Measurements from ENCODE around the gene RELL1. TPM values are rescaled to one million over a fixed set of nuclear protein-coding genes. Genes with fewer than 3 reads are reported as not detected.

RELL1 gene
- total and polyA plus RNA-seq, 2 donors (not counting 1 experiment from before 2014, with no cell fraction given): 0.64 to 3.2 TPM

DNA sequence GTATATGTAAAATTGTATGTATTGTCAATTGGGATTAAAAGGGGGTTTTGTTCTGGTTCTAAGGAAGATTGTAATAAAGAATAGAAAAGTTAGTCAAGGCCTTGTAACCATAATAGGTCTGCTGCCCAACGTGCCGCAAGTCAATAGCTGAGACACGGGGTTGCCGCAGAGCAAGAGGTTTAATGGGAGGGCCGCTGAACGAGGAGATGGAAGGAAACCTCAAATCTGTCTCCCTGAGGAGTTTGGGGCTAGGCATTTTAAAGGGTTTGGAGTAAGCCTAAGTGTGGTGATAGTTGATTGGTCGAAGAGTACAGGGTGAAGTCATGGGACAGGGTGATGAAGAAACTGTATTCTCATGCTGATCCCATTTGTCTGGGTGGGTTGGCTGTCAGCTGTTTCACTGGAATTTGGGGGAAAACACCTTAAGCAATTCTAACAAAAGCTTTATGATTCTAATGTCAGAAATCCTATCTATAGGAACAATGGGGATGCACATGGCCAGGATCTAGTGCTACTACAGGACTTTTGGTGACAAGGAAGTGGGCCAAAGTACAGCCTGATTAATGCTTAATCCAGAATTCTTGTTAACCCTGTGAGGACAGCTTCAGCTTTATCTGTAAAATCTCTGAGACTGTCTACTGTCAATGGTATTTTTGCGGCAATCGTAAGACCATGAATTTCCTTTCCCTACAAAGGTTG, 86.9 kb downstream of the RELL1 start:
- 84% methylated on average over 5 of the region's 9 CpGs for WGBS (ENCODE audit: insufficient coverage)
- Mint-ChIP-seq H3K4me1 (peaks cover 2% of the 10 kb centered on the region), H3K27me3 (peaks cover 7% of the 10 kb centered on the region), H3K27ac (no peak overlapping the region), H3K4me3 (no peak overlapping the region), H3K9me3 (ENCODE audit: insufficient read depth) (no peaks in the 10 kb centered on the region)
- Histone ChIP-seq H2AFZ (ENCODE audit: insufficient read depth, low read depth, low read length, poor library complexity, severe bottlenecking) (no peak overlapping the region), H3K79me2 (ENCODE audit: control insufficient read depth, insufficient read depth, low read length) (no peaks in the 10 kb centered on the region), H3K4me3 (ENCODE audit: control extremely low read depth in 1 of 5, extremely low read depth in 1 of 5, insufficient read depth in 1 of 5, low read depth in 2 of 5, low read length in 4 of 5) (no peak overlapping the region), H3K9ac (ENCODE audit: low read length) (no peak overlapping the region), H3K27me3 (replicated peaks in 1 of 4; ENCODE audit: control extremely low read depth in 1 of 4, control insufficient read depth in 3 of 4, insufficient read depth in 4 of 4, low read length in 3 of 4) (no peaks in the 10 kb centered on the region), H3K9me3 (ENCODE audit: control extremely low read depth in 1 of 3, control insufficient read depth in 2 of 3, insufficient read depth in 1 of 3, low read length in 2 of 3) (no peaks in the 10 kb centered on the region), H3K27ac (ENCODE audit: low read length in 2 of 2) (no peak overlapping the region), H4K20me1 (ENCODE audit: control insufficient read depth, insufficient read depth, low read length, poor library complexity, severe bottlenecking) (no peaks in the 10 kb centered on the region), H3K4me1 (ENCODE audit: control insufficient read depth in 2 of 2, insufficient read depth in 2 of 2, low read length in 2 of 2) (peaks cover 0 to 3% of the 10 kb centered on the region in 2 donors), H3K4me2 (replicated peaks; ENCODE audit: low read depth, low read length, poor library complexity, severe bottlenecking) (no peak overlapping the region), H3K36me3 (replicated peaks in 1 of 2; ENCODE audit: control extremely low read depth in 1 of 2, control insufficient read depth in 1 of 2, extremely low read depth in 1 of 2, insufficient read depth in 2 of 2, low read length in 1 of 2) (no peaks in the 10 kb centered on the region)
- POLR2A ChIA-PET: no interaction called here
- TF ChIP-seq, protein P1, sequence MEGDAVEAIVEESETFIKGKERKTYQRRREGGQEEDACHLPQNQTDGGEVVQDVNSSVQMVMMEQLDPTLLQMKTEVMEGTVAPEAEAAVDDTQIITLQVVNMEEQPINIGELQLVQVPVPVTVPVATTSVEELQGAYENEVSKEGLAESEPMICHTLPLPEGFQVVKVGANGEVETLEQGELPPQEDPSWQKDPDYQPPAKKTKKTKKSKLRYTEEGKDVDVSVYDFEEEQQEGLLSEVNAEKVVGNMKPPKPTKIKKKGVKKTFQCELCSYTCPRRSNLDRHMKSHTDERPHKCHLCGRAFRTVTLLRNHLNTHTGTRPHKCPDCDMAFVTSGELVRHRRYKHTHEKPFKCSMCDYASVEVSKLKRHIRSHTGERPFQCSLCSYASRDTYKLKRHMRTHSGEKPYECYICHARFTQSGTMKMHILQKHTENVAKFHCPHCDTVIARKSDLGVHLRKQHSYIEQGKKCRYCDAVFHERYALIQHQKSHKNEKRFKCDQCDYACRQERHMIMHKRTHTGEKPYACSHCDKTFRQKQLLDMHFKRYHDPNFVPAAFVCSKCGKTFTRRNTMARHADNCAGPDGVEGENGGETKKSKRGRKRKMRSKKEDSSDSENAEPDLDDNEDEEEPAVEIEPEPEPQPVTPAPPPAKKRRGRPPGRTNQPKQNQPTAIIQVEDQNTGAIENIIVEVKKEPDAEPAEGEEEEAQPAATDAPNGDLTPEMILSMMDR (IDR thresholded peaks at IDR 0.05): no peak
- TF ChIP-seq EZH2 (IDR thresholded peaks at IDR 0.05; ENCODE audit: borderline replicate concordance, insufficient read depth, low read depth, low read length, poor library complexity, severe bottlenecking): no peak
- ATAC-seq (ENCODE audit: low read depth) (no peak), DNase-seq (no peak)
- intact Hi-C loops (cut with micrococcal nuclease): no loop called here
- CTCF ChIA-PET: interaction anchor here (1.6 to 3.1 kb wide), 3 partner anchors 23 to 437 kb away, joined by 3 to 9 read pairs (median 4); no protein-coding TSS in a partner anchor

DNA sequence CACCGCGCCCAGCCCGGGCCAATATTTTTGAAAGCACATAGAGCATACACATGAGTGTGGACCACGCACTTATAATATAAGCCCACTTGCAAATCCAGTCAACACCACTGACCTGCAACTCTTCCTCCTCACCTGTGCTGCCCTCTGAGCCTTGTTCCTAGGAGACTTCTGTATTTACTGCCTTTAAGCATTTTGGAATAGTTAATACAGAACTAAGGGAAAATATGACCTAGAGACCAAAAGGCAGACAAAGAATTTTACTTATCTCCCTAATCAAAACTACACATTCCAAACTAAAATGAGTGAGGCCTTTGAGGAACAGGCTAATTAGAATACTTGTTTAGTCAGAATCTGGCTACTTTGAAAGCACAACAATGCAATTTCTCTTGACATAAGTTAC, 89.1 kb downstream of the RELL1 start:
- Histone ChIP-seq H3K4me3 (ENCODE audit: control extremely low read depth in 1 of 5, extremely low read depth in 1 of 5, insufficient read depth in 1 of 5, low read depth in 2 of 5, low read length in 4 of 5) (no peak overlapping the region), H3K4me2 (replicated peaks; ENCODE audit: low read depth, low read length, poor library complexity, severe bottlenecking) (no peak overlapping the region), H2AFZ (ENCODE audit: insufficient read depth, low read depth, low read length, poor library complexity, severe bottlenecking) (no peak overlapping the region), H3K79me2 (ENCODE audit: control insufficient read depth, insufficient read depth, low read length) (no peaks in the 10 kb centered on the region), H3K27ac (ENCODE audit: low read length in 2 of 2) (no peak overlapping the region), H3K9me3 (ENCODE audit: control extremely low read depth in 1 of 3, control insufficient read depth in 2 of 3, insufficient read depth in 1 of 3, low read length in 2 of 3) (no peaks in the 10 kb centered on the region), H4K20me1 (ENCODE audit: control insufficient read depth, insufficient read depth, low read length, poor library complexity, severe bottlenecking) (no peaks in the 10 kb centered on the region), H3K9ac (ENCODE audit: low read length) (no peak overlapping the region), H3K27me3 (replicated peaks in 1 of 4; ENCODE audit: control extremely low read depth in 1 of 4, control insufficient read depth in 3 of 4, insufficient read depth in 4 of 4, low read length in 3 of 4) (no peaks in the 10 kb centered on the region), H3K4me1 (ENCODE audit: control insufficient read depth in 2 of 2, insufficient read depth in 2 of 2, low read length in 2 of 2) (no peaks in the 10 kb centered on the region), H3K36me3 (replicated peaks in 1 of 2; ENCODE audit: control extremely low read depth in 1 of 2, control insufficient read depth in 1 of 2, extremely low read depth in 1 of 2, insufficient read depth in 2 of 2, low read length in 1 of 2) (no peaks in the 10 kb centered on the region)
- DNase-seq (no peak), ATAC-seq (ENCODE audit: low read depth) (no peak)
- TF ChIP-seq, protein P1 (IDR thresholded peaks at IDR 0.05): no peak
- no peak for TF ChIP-seq EZH2 (IDR thresholded peaks at IDR 0.05; ENCODE audit: borderline replicate concordance, insufficient read depth, low read depth, low read length, poor library complexity, severe bottlenecking)
- Mint-ChIP-seq H3K9me3 (ENCODE audit: insufficient read depth) (no peaks in the 10 kb centered on the region), H3K27me3 (peaks cover 4% of the 10 kb centered on the region), H3K4me3 (no peak overlapping the region), H3K4me1 (no peaks in the 10 kb centered on the region), H3K27ac (no peak overlapping the region)
- ChIA-PET CTCF (no interaction called here), POLR2A (no interaction called here)
- 100% methylated on average over 4 of the region's 4 CpGs for WGBS (ENCODE audit: insufficient coverage)
- intact Hi-C loops (cut with micrococcal nuclease): no loop called here

Data from B cell (primary cell).